ENCODE data around the gene COL19A1. TPM values are rescaled to one million over a fixed set of nuclear protein-coding genes. Genes with fewer than 3 reads are reported as not detected.

COL19A1 gene
- total and polyA plus RNA-seq, 9 of the 15 experiments (the other 6 are each of a cell fraction or from before 2014, with no cell fraction given): not detected

GRCh38 chr6:70059039-70059719 is 192.8 kb downstream of the COL19A1 start (continued):
- TF ChIP-seq MCM3 (IDR thresholded peaks at IDR 0.05) (no peak), PHF20 (IDR thresholded peaks at IDR 0.05; ENCODE audit: partially characterized antibody) (no peak), SUPT5H (IDR thresholded peaks at IDR 0.05) (no peak), HEY1 (CRISPR knock-in tag; IDR thresholded peaks at IDR 0.05; ENCODE audit: borderline replicate concordance) (no peak), MEIS2 (IDR thresholded peaks at IDR 0.05; ENCODE audit: partially characterized antibody) (no peak), FOXA1 (IDR thresholded peaks at IDR 0.05; ENCODE audit: borderline replicate concordance) (no peak), L3MBTL2 (IDR thresholded peaks at IDR 0.05) (no peak), DACH1 (IDR thresholded peaks at IDR 0.05; ENCODE audit: partially characterized antibody) (no peak)
- TF ChIP-seq, protein P1, sequence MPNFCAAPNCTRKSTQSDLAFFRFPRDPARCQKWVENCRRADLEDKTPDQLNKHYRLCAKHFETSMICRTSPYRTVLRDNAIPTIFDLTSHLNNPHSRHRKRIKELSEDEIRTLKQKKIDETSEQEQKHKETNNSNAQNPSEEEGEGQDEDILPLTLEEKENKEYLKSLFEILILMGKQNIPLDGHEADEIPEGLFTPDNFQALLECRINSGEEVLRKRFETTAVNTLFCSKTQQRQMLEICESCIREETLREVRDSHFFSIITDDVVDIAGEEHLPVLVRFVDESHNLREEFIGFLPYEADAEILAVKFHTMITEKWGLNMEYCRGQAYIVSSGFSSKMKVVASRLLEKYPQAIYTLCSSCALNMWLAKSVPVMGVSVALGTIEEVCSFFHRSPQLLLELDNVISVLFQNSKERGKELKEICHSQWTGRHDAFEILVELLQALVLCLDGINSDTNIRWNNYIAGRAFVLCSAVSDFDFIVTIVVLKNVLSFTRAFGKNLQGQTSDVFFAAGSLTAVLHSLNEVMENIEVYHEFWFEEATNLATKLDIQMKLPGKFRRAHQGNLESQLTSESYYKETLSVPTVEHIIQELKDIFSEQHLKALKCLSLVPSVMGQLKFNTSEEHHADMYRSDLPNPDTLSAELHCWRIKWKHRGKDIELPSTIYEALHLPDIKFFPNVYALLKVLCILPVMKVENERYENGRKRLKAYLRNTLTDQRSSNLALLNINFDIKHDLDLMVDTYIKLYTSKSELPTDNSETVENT (CRISPR knock-in tag; IDR thresholded peaks at IDR 0.05): no peak
- TF ChIP-seq, protein P2, sequence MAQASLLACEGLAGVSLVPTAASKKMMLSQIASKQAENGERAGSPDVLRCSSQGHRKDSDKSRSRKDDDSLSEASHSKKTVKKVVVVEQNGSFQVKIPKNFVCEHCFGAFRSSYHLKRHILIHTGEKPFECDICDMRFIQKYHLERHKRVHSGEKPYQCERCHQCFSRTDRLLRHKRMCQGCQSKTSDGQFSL (CRISPR knock-in tag; IDR thresholded peaks at IDR 0.05): no peak
- TF ChIP-seq, protein P2 (tag; IDR thresholded peaks at IDR 0.05): no peak
